HG02938 (cell line): ENCODE measurements around the gene ZNF736.
"Not testable (repeated sequence)": the region's sequence is repeated elsewhere in the genome, so short reads cannot be mapped to it uniquely, and the experiment has no call there.

Source experiments
- ATAC-seq: cut with Tn5 transposase; IDR thresholded peaks from one replicate; pipeline ENCODE4 v1.9.1; 2021; ENCODE audit warnings: mild to moderate bottlenecking, moderate library complexity; ENCODE audit not compliant: unreplicated experiment

ZNF736 gene

DNA sequence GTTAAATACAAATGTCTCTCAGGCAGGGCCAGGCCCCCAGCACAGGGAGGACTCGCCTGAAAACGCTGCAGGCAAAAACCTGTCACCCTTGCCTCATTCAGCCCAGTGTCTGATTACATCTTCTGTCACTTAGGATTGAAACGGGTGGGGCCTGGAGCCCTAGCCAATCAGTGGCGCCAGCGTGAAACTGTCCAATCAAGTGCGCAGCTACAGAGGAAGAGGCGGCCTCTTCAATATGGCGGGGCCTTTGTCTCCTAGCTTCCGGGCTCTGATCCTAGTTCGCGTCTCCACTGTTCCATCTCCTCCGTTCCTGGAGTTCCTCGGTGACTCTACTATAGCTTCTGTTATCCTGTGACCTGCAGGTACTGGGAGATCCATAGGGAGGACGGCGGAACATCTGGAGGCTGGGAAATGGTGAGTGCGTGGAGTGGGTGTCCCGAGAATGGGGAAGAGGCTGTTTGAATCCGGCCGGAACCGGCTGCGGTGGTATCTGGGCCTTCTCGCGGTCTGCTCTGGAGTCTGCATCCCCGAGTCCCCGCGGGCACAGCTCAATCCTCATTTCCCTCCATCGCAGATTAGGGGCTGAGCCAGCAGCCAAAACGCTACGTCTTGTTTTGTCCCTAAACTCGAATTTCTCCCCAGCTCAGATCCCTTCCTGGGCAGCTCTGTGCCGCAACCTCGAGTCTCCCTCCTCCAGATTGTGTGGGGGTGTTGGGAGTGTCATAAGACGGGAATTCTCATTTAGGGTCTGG is at the start of gene ZNF736:
Gene ZNF736, plus strand, starts transcription at position 222 of the 752 bp plus-strand sequence. Its CDS starts 190 bp downstream, at position 412.
- peak; percentile 100 for ATAC-seq

DNA sequence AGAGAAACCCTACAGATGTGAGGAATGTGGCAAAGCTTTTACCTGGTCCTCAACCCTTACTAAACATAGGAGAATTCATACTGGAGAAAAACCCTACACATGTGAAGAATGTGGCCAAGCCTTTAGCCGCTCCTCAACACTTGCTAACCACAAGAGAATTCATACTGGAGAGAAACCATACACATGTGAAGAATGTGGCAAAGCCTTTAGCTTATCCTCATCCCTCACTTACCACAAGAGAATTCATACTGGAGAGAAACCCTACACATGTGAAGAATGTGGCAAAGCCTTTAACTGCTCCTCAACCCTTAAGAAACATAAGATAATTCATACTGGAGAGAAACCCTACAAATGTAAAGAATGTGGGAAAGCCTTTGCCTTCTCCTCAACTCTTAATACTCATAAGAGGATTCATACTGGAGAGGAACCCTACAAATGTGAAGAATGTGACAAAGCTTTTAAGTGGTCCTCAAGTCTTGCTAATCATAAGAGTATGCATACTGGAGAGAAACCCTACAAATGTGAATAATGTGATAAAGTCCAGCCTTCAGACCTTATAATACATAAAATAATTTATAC is 47.3 kb upstream of the ZNF736 start:
- no peak for ATAC-seq

DNA sequence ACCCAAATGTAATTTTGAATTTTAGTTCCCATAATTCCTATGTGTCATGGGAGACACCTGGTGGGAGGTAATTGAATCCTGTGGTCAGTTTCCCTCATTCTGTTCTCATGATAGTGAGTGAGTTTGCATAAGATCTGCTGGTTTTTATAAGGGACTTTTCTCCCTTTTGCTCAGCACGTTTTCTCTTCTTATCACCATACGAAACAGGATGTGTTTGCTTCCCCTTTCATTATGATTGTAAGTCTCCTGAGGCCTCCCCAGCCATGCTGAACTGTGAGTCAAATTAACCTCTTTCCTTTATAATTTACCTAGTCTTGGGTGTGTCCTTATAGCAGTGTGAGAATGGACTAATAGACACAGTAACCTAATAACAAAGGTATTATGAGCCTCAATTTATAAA is 36.1 kb upstream of the ZNF736 start:
- ATAC-seq = no peak

DNA sequence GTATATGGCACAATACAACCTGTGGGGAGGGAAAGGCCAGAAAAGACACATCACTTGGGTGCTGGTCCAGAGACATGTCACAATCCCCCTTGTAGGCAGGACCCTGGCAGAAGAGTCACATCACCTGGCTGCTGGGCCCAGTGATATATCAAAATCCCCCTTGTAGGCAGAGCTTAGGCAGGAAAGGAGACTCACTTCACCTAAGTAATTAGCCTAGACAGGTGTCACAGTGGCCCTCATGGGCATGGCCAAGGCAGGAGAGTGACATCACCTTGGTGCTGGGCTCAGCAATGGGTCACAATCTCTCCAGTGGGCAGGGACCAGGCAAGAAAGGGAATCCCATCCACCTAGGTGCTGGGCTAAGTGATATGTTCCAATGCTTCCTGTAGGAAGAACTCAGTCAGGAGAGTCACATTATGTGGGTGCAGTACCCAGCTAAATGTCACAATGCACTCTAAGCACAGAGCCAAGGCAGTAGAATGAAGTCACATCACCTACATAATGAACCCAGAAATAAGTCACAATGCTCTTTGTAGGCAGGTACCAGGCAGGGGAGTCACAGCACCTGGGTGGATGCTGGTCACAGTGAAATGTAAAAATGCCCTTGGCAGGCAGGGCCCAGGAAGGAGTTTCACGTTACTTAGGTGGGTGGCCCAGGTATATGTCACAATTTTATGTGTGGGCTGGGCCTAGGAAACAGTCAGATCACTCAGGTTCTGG is 18.9 kb upstream of the ZNF736 start:
- no peak for ATAC-seq

DNA sequence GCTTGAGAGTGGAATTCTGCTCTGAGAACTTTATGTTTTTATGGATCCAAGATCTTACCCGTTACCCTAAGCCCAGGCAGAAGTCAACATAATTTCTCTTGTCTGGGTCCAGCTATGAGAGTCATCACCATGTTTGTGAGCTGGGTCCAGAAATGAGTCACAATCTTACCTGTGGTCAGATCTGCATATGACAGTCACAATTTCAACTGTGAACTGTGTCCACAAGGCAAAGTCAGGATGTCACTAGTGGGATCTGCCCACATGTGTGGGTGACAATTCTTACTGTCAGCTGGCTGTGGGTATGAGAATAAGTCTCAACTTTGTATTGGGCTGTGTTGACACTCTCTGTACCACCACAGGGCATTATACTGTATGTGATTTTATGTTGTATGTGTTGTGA is 16.3 kb upstream of the ZNF736 start:
- not testable (repeated sequence) for ATAC-seq

DNA sequence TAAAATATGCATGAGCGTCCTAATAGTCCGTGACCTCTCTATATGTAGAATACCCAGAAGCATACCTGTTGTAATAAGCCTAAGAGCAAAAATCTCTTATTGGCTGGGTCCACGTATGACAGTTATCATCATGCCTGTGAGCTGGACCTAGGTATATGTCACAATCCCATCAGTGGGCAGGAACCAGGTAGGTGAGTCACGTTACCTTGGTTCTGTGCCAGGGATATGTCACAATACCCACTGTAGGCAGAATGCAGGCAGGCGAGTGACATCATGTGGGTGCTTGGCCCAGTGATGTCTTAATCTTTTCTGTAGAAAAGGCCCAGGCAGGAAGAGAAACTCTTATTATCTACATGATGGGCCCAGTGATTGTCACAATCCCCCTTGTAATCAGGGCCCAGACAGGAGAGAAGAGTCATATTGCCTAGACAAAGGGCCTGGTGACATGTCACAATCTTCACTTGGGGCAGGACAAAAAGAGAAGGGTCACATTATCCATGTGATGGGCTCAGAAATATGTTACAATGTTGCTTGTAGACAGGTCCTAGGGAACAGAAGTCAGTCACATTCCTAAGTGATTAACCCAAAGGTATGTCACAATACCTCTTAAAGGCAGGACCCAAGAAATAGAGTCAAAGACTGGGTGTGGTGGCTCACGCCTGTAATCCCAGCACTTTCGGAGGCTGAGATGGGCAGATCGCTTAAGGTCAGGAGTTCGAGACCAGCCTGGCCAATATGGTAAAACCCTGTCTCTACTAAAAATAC is 12.9 kb upstream of the ZNF736 start:
- no peak for ATAC-seq

DNA sequence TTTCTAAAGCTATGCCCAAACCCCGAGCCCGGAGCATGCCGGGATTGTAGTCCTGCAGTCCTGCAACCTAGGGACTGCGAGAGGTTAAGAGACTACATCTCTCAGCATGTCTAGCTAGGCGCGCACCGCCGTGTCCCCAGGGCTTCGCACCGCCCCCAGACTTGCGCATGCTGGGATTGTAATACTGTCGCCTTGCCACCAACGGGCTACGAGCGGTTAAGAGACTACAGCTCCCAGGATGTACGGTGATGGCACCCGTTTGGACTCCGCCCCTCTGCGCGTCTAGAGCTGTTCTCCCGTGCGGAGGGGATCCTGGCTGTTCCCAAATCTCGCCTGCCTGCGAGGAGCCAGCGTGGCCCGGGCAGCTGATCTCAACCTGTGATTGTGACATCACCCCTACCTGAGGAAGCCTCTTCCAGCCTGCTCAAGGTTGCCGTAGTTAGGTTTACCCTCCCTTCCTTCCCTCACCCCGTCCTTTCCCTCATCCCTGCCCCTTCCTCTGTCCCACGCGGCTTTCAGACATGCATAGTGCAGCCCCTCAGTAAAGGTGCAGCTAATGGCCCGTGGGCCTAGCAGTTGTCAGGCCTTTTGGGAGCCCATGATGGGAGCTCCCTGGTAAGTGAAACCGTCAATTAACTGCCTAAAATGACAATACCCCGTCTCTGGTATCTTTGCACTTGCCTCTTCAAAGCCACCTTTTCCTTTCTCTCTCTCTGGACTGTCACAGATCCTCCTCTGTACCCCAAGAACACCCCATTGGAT is 6.3 kb upstream of the ZNF736 start:
- ATAC-seq = peak; percentile 97

DNA sequence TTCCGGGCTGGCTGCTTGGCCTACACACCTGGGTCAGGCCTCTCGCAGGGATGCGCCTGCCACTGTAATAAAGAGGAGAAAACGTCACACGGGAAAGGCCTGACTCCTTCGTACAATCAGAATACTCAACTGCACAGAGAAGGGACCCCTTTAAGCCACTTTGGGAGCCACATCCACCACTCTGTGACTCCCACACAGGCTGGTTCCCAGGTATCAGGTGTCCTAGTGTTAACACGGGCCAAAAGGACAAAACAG is 5.8 kb upstream of the ZNF736 start:
- no peak for ATAC-seq

DNA sequence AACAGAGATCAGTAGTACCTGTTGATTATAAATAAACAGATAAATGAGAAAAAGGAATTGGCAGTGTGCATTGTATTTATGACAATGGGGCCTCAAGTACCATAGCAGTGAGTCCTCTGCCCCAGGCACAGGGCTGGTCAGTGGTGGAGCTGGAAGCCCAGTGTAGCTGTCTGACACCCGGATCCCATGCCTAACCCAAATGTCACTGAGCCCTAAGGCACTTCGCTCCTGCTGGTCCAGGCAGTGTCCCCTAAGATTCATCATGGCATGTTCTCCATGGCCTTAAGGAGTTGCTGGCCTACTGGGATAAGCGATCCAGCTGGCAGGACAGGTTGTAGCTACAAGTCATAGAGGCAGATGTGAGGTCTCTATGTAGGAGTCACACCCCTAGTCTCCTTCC is 3.3 kb upstream of the ZNF736 start:
- ATAC-seq = no peak

DNA sequence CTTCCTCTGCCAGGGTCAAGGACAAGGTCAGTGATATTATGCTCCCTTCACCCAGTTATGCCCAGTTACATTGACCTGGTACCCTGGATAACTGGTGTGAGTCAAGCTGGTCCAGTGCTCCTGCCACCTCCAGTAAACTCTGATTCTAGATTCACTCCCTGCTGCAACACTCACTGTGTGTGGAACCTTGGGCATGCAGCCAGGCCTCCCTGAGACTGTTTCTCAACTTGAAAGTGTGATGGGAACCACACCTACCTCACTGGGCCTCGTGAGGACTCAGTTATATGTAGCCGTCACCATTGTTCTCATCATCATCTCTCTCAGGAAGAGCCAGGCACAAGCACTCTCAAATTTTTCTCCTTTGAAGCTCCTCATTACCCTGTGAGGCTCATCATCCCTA is 935 bp upstream of the ZNF736 start:
- ATAC-seq = no peak

DNA sequence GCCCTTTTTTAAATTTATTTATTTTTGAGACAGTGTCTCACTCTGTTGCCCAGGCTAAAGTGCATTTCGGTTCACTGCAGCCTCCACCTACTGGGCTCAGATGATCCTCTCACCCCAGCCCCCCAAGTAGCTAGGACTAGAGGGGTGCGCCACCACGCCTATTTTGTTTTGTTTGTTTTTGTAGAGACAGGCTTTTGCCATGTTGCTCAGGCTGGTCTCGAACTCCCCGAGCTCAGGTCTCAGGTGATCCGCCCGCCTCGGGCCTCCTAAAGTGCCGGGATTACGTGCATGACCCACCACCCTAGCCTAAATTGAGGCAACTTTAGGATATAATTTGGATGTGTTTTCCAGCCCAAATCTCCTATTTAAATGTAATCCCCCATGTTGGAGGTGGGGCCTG is 805 bp downstream of the ZNF736 start:
- ATAC-seq = no peak

DNA sequence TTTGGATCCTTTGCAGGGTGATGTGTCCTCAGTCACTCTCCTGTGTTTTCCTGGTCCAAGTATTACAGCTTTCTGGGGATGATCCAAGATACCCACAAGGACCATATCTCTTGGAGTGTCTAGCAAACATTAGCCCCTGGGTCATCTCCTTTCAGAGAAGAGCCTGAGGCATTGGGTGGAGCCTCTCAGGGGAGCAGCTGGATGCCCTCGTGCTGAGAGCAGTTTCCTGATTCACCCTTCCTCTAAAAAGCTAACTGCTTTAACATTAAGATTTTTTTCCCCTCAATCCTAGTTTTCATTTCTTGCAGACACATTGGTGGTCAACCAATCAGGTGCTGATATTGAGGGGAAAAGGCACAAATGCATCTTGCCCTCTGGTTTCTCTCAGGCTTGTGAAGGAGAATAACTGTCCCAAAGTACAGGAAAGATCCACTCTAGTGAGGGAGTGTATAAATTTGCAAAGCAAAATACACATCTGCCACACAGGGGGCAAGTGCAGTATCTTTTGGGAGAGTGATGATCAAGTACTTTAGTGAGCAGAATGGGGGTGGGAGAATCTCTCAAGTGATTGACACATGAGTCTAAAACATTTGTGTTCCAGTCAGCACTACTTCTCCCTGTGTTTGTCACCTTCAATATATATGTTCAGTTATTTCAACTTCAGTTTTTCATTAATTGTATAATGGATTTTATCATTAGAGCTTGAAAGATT is 2.4 kb downstream of the ZNF736 start:
- not testable (repeated sequence) for ATAC-seq

DNA sequence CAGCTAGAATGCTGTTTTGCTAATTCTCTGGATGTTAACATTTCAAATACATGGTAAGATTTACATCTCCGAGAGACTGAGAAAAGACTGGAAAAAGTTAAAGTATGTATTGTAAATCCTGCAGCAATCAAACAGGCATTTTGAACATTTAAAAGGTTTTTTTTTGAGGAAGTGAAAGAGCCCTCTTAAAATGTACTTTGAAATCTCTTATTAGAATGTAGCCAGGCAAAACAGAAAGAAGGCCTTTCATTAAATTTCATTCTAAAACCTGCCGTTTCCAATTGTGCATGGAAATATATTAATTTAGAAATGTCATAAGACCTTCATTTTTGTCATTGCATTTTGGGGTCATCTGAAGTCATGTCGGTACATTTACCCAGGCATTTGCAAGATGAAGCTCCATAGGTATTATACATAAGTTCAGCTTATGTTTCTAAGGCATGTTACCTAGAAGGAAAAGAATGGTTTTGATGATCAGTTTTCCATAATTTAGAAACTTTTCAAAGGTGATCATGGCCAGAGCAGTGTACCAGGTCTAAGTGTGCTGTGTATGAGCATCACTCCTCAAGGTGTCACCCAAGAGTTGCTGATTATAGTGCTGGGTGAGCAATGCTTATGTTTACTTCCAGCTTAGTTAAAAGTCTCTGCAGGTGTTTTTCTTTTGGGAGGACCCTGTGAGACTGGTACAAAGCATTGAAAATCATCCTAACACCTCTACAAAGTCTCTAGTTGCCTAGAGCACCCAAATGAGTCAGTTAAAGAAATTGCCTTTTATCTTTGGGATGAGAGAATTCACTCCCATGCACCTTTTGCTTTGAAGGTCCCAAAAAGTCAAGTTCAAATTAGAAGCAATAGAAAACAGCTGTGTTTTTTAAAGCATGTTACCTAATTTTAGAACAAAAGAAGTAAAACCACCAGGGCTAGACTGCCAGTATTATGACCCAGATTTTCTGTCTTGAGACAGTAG is 7.1 kb downstream of the ZNF736 start:
- ATAC-seq = peak; percentile 50

DNA sequence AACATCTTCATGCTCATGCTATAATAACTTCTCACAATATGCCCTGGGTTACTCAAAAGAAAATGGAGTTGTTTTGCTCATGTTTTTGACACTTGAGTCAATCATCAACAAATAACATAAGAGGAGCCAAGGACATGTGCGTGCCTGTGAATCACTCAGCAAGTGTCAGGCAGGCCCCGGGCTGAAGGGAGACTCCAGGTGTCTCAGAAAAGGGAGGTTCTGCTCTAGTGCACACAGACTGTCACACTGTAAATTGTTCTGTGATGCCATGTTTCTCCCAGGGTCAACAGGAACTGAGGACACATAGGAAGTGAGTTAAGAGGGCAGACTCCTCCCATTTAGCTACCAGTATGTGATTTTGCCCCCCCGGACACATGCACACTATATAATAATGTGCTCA is 10.4 kb downstream of the ZNF736 start:
- not testable (repeated sequence) for ATAC-seq

DNA sequence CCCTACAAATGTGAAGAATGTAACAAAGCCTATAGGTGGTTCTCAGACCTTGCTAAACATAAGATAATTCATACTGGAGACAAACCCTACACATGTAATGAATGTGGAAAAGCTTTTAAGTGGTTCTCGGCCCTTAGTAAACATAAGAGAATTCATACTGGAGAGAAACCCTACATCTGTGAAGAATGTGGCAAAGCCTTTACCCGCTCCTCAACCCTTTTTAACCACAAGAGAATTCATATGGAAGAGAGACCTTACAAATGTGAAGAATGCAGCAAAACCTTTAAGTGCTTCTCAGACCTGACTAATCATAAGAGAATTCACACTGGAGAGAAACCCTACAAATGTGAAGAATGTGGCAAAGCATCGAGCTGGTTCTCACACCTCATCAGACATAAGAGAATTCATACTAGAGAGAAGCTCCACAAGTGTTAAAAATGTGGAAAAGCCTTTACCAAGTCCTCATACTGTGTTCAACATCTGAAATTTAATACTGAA is 35.0 kb downstream of the ZNF736 start:
- ATAC-seq = not testable (repeated sequence)

DNA sequence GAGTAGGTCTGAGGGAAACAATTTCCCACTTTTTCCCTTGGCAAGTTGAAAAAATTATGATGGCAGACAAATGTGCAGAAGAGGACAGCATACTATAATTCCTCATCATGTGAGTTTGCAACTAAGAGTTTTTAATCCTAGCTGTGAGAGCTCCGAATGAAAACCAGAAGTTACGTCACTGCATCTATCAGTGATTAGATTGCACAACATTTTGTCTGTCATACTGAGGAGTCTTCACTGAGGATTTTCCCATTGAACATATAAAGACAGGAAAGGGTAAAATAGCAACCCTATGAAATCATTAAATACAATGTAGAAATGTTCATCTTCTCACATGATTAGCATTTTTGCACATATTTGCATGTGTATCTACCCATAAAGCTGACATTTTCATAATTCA is 45.8 kb downstream of the ZNF736 start:
- no peak for ATAC-seq

DNA sequence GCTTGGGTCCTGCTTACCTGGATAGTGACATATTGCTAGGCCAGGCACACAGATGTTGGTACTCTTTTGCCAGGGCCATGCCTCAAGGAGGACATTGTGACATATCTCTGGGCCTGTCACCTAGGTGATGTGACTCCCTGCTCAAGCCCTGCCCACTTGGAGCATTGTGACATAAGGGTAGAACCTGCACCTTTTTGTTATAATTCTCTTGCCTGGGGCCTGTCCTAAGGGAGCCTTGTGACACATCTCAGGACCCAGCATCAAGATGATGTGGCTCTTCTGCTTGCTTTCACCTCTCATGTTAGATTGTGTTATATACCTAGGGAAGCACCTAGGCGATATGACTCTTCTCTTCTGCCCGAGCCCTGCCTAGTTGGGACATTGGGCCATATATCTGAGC is 57.4 kb downstream of the ZNF736 start:
- no peak for ATAC-seq

DNA sequence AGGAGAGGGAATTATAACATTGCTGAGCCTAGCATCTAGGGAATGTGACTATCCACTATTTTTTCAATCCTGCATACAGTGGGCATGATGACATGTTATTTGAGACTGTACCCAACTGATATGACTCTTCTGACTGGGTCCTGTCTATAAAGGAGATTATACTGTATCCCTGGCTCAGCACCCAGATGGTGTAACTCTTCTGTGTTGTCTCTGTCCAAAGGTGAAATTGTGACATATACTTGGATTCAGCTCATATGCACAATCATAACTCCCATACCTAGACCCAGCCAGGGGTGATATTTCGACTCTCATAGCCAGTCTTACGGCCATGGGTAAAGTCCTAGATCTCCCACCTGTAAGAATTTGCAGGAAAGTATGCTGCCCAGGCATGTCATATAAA is 59.3 kb downstream of the ZNF736 start:
- ATAC-seq = no peak

DNA sequence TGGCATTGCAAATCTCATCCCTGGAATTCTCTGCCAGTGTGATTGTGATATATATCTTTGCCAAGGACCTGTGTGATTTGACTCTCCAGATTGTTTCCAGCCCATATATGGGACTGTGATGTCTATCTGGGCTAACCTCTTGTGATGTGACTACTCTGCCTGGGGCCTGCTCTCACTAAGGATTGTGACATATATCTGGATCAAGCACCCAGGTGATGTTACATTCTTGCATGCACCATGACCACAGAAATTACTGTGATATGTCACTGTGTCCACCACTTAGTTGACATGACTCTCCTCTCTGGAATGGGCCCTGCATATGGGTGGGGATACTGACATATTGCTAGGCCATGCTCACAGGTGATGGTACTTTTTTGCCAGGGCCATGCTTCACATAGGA is 86.6 kb downstream of the ZNF736 start:
- ATAC-seq = no peak
